Common myeloid progenitor, CD34-positive (primary cell): ENCODE data around the gene SMIM31.

ENCODE experiments used
- CTCF ChIA-PET: fragments of 350-600 bp; sonication (Branson Sonifier 250); formaldehyde crosslinking; loops from one replicate; lab custom pipeline; 2021; ENCODE audit warnings: antibody characterized with exemption; lab: Charles Lee
- POLR2A ChIA-PET: fragments of 350-600 bp; sonication (Branson Sonifier 250); formaldehyde crosslinking; loops from one replicate; lab custom pipeline; 2021; ENCODE audit warnings: antibody characterized with exemption; lab: Charles Lee
- DNase-seq, 3 donors: peaks; one replicate each; pipeline versions ENCODE4 v3.0.0 to v3.0.0-alpha.2; 2013
- H3K27ac ChIP-seq, 2 experiments: 1 replicate in 1 of 2; 2 replicates in 1 of 2; pipeline ENCODE4 v1.7.0; 2013; ENCODE audit warnings: inconsistent platforms in 2 of 2, low read length in 2 of 2, mild to moderate bottlenecking in 2 of 2, low read depth in 1 of 2, moderate library complexity in 1 of 2; ENCODE audit not compliant: severe bottlenecking in 2 of 2, insufficient read depth in 1 of 2, poor library complexity in 1 of 2
- H3K27me3 ChIP-seq, 5 experiments: replicated peaks in 2 of 5; 1 replicate in 3 of 5; 2 replicates in 2 of 5; pipeline versions ENCODE4 v1.6.1 to v1.7.0; 2013; ENCODE audit warnings: low read length in 4 of 5, mild to moderate bottlenecking in 2 of 5, moderate library complexity in 2 of 5, inconsistent platforms in 1 of 5; ENCODE audit not compliant: insufficient read depth in 5 of 5, control insufficient read depth in 4 of 5
- H3K36me3 ChIP-seq, 4 experiments: 1 replicate in 2 of 4; 2 replicates in 2 of 4; pipeline versions ENCODE4 v1.6.1 to v1.7.0; 2013; ENCODE audit warnings: low read length in 3 of 4, control low read depth in 1 of 4, mild to moderate bottlenecking in 1 of 4; ENCODE audit not compliant: control insufficient read depth in 4 of 4, insufficient read depth in 4 of 4
- H3K4me1 ChIP-seq, 4 experiments: 1 replicate in 3 of 4; 2 replicates in 1 of 4; pipeline versions ENCODE4 v1.6.1 to v1.7.1; 2013; ENCODE audit warnings: low read length in 3 of 4, mild to moderate bottlenecking in 3 of 4, control low read depth in 1 of 4, inconsistent platforms in 1 of 4, moderate library complexity in 1 of 4; ENCODE audit not compliant: control insufficient read depth in 4 of 4, insufficient read depth in 4 of 4; ENCODE audit errors: control extremely low read depth in 1 of 4
- H3K4me3 ChIP-seq, 7 experiments: 1 replicate in 4 of 7; 2 replicates in 3 of 7; pipeline versions ENCODE4 v1.5.1 to v1.7.0; 2013; ENCODE audit warnings: mild to moderate bottlenecking in 7 of 7, low read length in 6 of 7, moderate library complexity in 6 of 7, inconsistent platforms in 2 of 7, low read depth in 2 of 7, control low read depth in 1 of 7; ENCODE audit not compliant: insufficient read depth in 4 of 7, control insufficient read depth in 1 of 7; ENCODE audit errors: extremely low read depth in 1 of 7
- H3K9me3 ChIP-seq, 5 experiments: 1 replicate in 4 of 5; 2 replicates in 1 of 5; pipeline versions ENCODE4 v1.6.1 to v1.7.1; 2013; ENCODE audit warnings: low read length in 4 of 5, mild to moderate bottlenecking in 2 of 5, inconsistent platforms in 1 of 5, low read depth in 1 of 5, moderate library complexity in 1 of 5; ENCODE audit not compliant: control insufficient read depth in 4 of 5, insufficient read depth in 2 of 5; ENCODE audit errors: control extremely low read depth in 1 of 5
- WGBS: methylation state at CpG from one replicate; pipeline ENCODE4 v1.1.5; 2013; ENCODE audit not compliant: insufficient coverage; 5-methylcytosine and 5-hydroxymethylcytosine counted together

The SMIM31 gene

GRCh38 chr4:164824581-164824980 is 70.7 kb downstream of the SMIM31 start:
- Histone ChIP-seq H3K9me3 (no peaks in the 10 kb centered on the region), H3K4me1 (no peaks in the 10 kb centered on the region), H3K4me3 (no peak overlapping the region), H3K27ac (no peak overlapping the region), H3K27me3 (no peaks in the 10 kb centered on the region), H3K36me3 (no peaks in the 10 kb centered on the region)
- no CpG with 5 or more reads among the region's 4 CpGs for WGBS
- POLR2A ChIA-PET = no interaction called here
- CTCF ChIA-PET = no interaction called here
- DNase-seq = no peak

DNA sequence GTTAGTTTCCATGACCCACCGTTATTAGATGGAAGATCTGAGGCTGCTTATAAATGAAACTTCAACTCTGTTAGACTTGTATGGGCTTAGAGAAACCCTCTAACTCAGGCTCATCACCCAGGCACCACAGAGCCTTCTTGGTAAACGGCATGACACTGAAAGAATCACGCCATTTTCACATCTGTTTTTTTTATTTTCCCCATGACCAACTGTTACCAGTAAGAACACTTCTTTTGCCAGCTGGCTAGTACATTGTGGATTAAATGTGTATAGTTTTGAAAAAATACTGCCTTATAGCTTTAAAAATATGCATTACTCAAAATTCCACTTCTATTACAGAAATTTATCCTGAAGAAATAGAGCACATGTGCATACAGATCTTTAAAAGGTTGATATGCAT is 75.0 kb downstream of the SMIM31 start:
- no peaks in the 10 kb centered on the region for H3K27me3 ChIP-seq
- H3K27ac ChIP-seq = no peak overlapping the region
- ChIA-PET CTCF (interaction anchor here (1.0 kb wide), 1 partner anchor 10 kb away, joined by 3 read pairs; no protein-coding TSS in a partner anchor), POLR2A (no interaction called here)
- WGBS = 100% methylated on average over 1 of the region's 3 CpGs
- H3K4me1 ChIP-seq = no peaks in the 10 kb centered on the region
- H3K4me3 ChIP-seq = no peak overlapping the region
- H3K36me3 ChIP-seq = no peaks in the 10 kb centered on the region
- no peaks in the 10 kb centered on the region for H3K9me3 ChIP-seq
- no peak for DNase-seq

GRCh38 chr4:164846566-164846965 is 92.6 kb downstream of the SMIM31 start:
- Histone ChIP-seq H3K36me3 (no peaks in the 10 kb centered on the region), H3K27me3 (peaks cover 0 to 3% (median 0%) of the 10 kb centered on the region in 5 experiments)

GRCh38 chr4:164847016-164847415 is 93.1 kb downstream of the SMIM31 start:
- Histone ChIP-seq H3K27ac (no peak overlapping the region), H3K27me3 (peaks cover 0 to 3% (median 0%) of the 10 kb centered on the region in 5 experiments), H3K9me3 (no peaks in the 10 kb centered on the region), H3K4me3 (no peak overlapping the region), H3K36me3 (no peaks in the 10 kb centered on the region), H3K4me1 (no peaks in the 10 kb centered on the region)
- ChIA-PET POLR2A (no interaction called here), CTCF (no interaction called here)
- WGBS = 90% methylated on average over 2 of the region's 3 CpGs
- no peak for DNase-seq

More at GRCh38 chr4:164846566-164846965, 92.6 kb downstream of the SMIM31 start:
- POLR2A ChIA-PET = no interaction called here
- Histone ChIP-seq H3K9me3 (no peaks in the 10 kb centered on the region), H3K4me1 (no peaks in the 10 kb centered on the region), H3K4me3 (no peak overlapping the region), H3K27ac (no peak overlapping the region)
- CTCF ChIA-PET = no interaction called here
- WGBS = 80% methylated on average over 2 of the region's 4 CpGs
- no peak for DNase-seq

DNA sequence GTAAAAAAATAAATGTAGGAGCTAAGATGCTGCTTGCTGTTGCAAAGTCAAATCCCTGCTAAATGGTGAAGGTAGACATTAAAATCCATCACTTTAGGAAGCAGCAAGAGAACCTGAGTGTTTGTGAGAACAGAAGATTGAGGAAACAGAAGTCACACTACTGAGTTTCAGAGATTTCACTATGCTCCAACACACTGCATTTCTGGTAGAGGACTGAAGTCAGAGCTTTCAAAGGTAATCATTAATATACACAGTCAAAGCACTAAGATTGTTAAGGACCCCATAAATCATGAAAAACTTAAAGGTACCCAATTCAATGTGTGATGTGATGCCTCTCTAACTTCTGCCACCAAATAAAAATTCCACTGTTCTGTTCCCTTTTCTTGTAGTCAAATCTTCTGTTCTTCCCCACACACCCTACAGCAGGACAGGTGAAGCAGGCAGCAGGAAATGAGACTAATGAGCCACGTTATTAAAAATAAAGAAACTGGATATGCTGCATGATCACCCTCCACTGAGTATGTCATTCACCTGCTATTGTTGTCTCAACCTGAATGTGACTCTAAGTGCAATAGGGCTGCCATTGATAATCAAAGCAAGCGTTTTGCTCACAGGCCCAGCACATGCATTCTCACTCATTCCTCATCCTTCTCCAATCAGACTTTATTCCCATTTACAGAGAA is 94.2 kb downstream of the SMIM31 start:
- no peaks in the 10 kb centered on the region for H3K4me1 ChIP-seq
- H3K27me3 ChIP-seq = peaks cover 0 to 3% (median 0%) of the 10 kb centered on the region in 5 experiments
- DNase-seq = no peak
- ChIA-PET CTCF (no interaction called here), POLR2A (no interaction called here)
- H3K36me3 ChIP-seq = no peaks in the 10 kb centered on the region
- H3K4me3 ChIP-seq = no peak overlapping the region
- H3K9me3 ChIP-seq = no peaks in the 10 kb centered on the region
- no peak overlapping the region for H3K27ac ChIP-seq
- 83% methylated on average over 1 of the region's 2 CpGs for WGBS
